ENCODE data around the gene LHFPL3.
"Not testable (repeated sequence)": the region's sequence is repeated elsewhere in the genome, so short reads cannot be mapped to it uniquely, and the experiment has no call there.

Gene LHFPL3

GRCh38 chr7:104906556-104906955, 578.2 kb downstream of the LHFPL3 start:
- DNase-seq: no peak

- no peak for DNase-seq
Observed at GRCh38 chr7:104908636-104909035, 580.2 kb downstream of the LHFPL3 start.

- no peak for DNase-seq
Observed at GRCh38 chr7:104909096-104909495, 580.7 kb downstream of the LHFPL3 start.

GRCh38 chr7:104914421-104914820, 586.0 kb downstream of the LHFPL3 start:
- DNase-seq: no peak

GRCh38 chr7:104921596-104921995, 593.2 kb downstream of the LHFPL3 start:
- no peak for DNase-seq

- no peak for DNase-seq
Observed at GRCh38 chr7:104922182-104923009, 594.0 kb downstream of the LHFPL3 start.

- DNase-seq: peak; percentile 79
Observed at GRCh38 chr7:104923010-104923421, 594.6 kb downstream of the LHFPL3 start.

- DNase-seq: not testable (repeated sequence)
Observed at GRCh38 chr7:104926189-104926588, 597.8 kb downstream of the LHFPL3 start.

- DNase-seq: no peak
Observed at GRCh38 chr7:104926601-104927041, 598.2 kb downstream of the LHFPL3 start.

GRCh38 chr7:104927055-104927454, 598.7 kb downstream of the LHFPL3 start:
- no peak for DNase-seq

- DNase-seq: no peak
Observed at GRCh38 chr7:104928721-104929400, 600.5 kb downstream of the LHFPL3 start.

GRCh38 chr7:104929921-104930320, 601.5 kb downstream of the LHFPL3 start:
- DNase-seq: no peak

GRCh38 chr7:104931181-104931781, 602.9 kb downstream of the LHFPL3 start:
- no peak for DNase-seq

GRCh38 chr7:104933022-104933421, 604.6 kb downstream of the LHFPL3 start:
- DNase-seq: no peak

GRCh38 chr7:104933521-104933988, 605.2 kb downstream of the LHFPL3 start:
- DNase-seq: no peak

- DNase-seq: no peak
Observed at GRCh38 chr7:104934665-104935064, 606.3 kb downstream of the LHFPL3 start.

- DNase-seq: no peak
Observed at GRCh38 chr7:104935276-104935675, 606.9 kb downstream of the LHFPL3 start.

GRCh38 chr7:104936546-104936945, 608.1 kb downstream of the LHFPL3 start:
- DNase-seq: no peak

- DNase-seq: not testable (repeated sequence)
Observed at GRCh38 chr7:104937489-104937888, 609.1 kb downstream of the LHFPL3 start.

- DNase-seq: no peak
Observed at GRCh38 chr7:104938741-104939390, 610.5 kb downstream of the LHFPL3 start.

GRCh38 chr7:104940023-104940710, 611.8 kb downstream of the LHFPL3 start:
- DNase-seq: no peak

Measured in CD4-positive, alpha-beta T cell treated with Interleukin-12 subunit alpha and Interleukin-12 subunit beta, for 1 hour (primary cell).